GM12874 (cell line): Measurements from ENCODE around the gene PNPLA2.

Source experiments
- TF ChIP-seq, protein P1 (sequence below): IDR thresholded peaks from 2 replicates; pipeline ENCODE4 v1.5.1; 2011; ENCODE audit warnings: low read depth, mild to moderate bottlenecking, control low read depth, low read length, moderate library complexity; ENCODE audit not compliant: insufficient read depth

PNPLA2 gene

DNA sequence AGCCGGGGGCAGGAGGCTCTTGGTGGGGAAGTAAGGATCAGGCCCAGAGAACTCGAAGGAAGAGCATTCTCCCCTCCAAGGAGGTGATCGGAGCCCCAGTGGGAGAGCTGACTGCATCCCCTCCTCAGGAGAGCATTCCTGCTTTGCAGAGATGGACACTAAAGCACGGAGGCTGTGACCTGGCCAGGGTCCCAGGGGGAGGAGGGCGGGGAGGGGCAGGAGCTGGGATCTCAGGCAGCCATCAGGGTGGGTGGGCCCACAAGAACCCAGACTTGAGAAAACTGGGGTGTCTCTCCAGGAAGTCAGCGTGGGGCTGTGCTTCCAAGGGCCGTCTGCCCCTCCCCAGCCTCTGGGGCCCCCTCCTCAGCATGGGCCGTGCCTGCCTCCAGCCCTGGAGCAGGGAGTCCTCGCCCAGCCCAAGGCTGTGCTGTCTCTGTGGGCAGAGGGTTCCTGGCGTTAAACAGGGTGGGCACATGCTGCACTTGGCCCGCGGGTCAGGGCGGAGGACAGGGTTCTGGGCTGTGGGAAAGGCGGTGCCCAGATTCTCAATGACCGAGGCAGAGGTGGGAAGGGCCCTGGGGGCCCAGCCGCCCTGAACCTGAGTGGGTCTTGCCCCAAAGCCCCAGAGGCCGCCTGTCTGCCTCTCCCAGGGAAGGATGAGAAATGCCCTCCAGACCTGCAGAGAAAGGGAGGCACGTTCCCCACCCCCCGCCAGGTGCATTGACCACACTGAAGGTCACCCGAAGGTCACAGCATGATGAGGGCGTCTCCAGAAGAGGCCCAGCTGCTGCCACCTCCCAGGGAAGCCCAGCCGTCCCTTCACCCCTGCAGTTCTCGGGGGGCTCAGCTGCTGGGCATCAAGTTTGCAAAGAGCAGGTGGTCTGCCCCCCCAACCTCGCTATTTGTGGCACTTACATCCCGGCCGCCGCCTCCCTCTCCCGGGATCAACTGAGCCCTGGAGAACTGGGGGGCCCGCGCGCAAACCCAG lies 29.5 kb upstream of the PNPLA2 start:
- TF ChIP-seq, protein P1, sequence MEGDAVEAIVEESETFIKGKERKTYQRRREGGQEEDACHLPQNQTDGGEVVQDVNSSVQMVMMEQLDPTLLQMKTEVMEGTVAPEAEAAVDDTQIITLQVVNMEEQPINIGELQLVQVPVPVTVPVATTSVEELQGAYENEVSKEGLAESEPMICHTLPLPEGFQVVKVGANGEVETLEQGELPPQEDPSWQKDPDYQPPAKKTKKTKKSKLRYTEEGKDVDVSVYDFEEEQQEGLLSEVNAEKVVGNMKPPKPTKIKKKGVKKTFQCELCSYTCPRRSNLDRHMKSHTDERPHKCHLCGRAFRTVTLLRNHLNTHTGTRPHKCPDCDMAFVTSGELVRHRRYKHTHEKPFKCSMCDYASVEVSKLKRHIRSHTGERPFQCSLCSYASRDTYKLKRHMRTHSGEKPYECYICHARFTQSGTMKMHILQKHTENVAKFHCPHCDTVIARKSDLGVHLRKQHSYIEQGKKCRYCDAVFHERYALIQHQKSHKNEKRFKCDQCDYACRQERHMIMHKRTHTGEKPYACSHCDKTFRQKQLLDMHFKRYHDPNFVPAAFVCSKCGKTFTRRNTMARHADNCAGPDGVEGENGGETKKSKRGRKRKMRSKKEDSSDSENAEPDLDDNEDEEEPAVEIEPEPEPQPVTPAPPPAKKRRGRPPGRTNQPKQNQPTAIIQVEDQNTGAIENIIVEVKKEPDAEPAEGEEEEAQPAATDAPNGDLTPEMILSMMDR = no peak

DNA sequence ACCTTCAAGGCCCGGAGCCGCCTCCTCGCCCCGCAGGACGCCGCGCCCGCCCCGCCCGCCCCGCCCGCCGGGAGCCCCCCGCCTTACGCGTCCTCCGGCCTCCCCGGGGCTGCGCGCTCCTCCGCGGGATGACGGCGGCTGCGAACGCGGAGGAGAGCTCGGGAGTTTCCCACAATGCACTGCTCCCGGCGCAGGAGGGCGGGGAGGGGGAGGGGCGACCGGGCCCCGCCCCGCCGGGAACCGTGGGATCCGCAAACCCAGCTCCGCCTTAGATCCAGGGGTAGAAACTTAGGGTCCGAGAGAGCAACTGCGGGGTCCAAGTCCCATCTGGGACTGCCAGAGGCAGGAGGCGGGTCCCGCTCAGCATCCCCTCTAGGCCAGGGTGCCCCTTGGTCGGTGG lies 28.8 kb upstream of the PNPLA2 start, which contains the start of gene CEND1:
TSS of gene CEND1 (minus strand) at position 148 of the 400 bp plus-strand sequence. CDS start 1,514 bp downstream, outside the sequence.
- TF ChIP-seq, protein P1 = no peak

DNA sequence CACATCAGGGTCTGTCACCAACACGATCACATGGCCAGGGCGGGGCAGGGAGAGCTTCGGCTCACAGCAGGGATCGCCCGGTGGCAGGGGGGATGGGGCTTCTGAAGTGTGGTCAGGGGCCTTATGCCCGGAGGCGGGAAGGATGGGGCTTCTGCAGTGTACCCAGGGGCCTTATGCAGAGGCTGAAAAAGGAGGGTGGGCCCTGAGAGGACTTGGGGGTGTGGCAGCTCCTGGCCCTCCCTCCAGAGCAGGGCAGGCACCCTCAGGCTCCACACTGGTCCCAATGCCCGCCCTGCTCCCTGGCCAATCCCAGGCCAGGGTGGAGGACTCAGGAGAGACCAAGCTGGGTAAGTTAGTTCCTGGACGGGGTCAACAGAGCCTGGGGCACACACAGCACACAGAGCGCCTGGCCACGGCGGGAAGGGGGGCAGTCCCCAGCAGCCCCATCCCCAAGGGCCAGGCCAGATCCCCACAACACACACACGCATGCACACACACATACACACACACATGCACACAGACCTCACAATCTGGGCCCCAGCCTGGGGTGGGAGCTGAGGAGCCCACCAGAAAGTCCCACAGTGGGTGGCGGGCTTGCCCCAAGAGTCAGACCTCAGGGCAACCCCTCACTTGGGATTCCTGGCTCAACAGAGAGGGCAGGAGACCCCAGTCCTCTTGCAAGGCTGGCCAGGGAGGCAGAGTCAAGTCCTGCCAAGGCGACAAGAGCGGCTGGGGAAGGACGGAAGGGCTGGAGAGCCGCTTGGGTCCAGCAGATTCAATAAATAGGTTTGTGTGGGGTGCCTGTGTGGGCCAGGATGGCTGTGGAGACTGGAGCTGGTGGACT lies 27.8 kb upstream of the PNPLA2 start:
- TF ChIP-seq, protein P1 = no peak

DNA sequence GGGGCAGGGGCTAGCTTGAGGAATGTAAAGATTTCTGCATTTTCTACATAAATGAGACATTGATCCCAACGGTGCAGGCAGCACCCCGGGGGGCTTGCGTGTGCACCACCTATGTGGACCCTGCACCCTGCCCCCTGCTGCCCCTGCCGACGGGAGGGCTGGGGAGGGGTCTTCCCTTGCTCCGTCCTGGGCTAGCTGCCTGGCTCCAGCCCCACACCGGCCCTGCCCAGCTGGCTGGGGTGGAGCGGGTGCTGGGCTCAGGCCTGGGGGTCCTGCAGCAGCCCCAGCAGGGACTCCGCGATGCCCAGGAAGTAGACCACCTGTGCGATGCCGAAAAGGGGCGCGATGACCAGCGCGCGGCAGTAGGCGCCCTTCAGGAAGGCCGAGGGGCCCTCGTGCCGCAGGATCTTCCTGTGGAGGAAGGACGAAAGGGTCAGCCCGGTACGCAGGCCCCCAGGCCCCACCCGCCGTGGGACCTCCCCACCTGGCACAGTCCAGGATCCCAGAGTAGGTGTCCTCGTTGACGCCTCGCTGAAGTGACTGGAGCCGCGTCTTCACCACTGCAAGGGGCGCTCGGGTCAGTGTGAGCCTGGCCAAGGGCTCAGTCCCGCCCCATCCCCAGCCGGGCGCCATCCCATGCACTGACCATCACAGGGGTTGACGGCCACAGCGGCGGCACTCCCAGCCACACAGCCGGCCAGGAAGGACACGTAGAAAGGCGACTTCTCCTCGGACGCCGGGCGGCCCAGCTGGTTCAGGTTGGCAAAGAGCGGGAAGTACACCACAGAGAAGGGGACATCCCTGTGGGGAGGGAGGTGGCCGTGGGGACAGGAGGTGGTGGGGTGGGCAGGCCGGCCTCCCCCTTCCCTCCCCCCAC lies 26.8 kb upstream of the PNPLA2 start:
- TF ChIP-seq, protein P1 = no peak

DNA sequence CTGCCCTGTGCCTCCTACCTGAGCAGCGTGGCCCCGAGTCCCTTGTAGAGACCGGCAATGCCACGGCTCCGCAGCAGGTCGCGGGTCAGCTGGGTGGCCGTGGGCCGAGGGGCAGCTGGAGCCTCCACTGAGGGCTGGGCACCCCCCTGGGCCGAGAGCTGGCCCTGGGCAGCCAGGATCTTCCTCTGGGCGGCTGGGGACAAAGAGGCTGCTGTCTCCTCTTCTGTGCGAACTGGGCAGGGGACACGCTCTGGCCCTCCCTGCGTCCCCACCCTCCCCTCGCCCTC lies 26.2 kb upstream of the PNPLA2 start:
- TF ChIP-seq, protein P1 = no peak

DNA sequence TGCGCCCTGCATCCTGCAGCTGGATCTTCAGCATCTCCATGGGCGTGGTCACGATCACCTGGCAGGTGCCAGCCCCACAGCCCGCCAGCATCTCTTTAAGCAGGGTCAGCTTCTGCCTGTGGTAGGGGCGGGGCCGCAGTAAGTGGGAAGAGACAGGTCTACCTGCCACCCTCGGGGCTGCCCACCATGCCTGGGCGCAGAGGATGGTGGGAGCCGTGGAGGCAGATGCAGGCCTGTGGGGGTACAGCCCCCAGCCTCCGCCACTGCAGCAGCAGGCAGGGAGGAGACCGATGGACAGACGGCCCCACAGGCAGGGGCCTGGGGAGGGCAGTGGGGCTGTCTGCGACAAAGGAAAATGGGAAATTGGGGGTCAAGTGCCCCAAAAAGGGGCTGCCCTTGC lies 25.8 kb upstream of the PNPLA2 start:
- TF ChIP-seq, protein P1 = no peak
